Inflammatory macrophage treated with lipopolysaccharide for 1 hour (primary cell): ENCODE results near the gene SLC35D3.
"Not testable (repeated sequence)": the region's sequence is repeated elsewhere in the genome, so short reads cannot be mapped to it uniquely, and the experiment has no call there.

Experiments used
- DNase-seq, 2 donors: peaks; one replicate each; pipeline ENCODE4 v3.0.0-alpha.2; 2020 to 2022

SLC35D3 gene

GRCh38 chr6:136923116-136923953, 1.2 kb downstream of the SLC35D3 start:
- DNase-seq: no peak

DNA sequence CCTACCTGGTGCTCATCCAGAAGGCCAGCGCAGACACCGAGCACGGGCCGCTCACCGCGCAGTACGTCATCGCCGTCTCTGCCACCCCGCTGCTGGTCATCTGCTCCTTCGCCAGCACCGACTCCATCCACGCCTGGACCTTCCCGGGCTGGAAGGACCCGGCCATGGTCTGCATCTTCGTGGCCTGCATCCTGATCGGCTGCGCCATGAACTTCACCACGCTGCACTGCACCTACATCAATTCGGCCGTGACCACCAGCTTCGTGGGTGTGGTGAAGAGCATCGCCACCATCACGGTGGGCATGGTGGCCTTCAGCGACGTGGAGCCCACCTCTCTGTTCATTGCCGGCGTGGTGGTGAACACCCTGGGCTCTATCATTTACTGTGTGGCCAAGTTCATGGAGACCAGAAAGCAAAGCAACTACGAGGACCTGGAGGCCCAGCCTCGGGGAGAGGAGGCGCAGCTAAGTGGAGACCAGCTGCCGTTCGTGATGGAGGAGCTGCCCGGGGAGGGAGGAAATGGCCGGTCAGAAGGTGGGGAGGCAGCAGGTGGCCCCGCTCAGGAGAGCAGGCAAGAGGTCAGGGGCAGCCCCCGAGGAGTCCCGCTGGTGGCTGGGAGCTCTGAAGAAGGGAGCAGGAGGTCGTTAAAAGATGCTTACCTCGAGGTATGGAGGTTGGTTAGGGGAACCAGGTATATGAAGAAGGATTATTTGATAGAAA, 2.0 kb downstream of the SLC35D3 start:
- no peak for DNase-seq

- DNase-seq: no peak
Observed at GRCh38 chr6:136926383-136926782, 4.3 kb downstream of the SLC35D3 start.

DNA sequence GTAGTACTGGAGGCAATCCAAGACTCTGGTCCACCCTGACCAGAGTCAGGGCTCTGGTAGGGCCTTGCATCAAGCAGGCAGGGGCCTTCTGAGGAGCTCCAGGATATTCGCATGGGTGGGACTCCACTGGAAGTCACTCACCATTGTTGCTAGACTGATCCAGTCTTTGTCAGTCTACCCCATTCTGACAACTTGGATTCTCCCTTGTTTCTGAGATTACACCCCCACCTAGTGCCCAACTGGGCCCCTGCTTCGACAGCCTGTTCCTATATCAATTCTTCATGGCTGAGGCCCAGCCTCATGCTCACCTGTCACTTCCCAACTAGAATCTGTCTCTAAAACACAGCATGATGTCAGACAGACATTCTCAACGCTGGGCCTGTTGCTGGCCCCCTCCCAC, 5.2 kb downstream of the SLC35D3 start:
- DNase-seq: peak; percentile 5 to 21

DNA sequence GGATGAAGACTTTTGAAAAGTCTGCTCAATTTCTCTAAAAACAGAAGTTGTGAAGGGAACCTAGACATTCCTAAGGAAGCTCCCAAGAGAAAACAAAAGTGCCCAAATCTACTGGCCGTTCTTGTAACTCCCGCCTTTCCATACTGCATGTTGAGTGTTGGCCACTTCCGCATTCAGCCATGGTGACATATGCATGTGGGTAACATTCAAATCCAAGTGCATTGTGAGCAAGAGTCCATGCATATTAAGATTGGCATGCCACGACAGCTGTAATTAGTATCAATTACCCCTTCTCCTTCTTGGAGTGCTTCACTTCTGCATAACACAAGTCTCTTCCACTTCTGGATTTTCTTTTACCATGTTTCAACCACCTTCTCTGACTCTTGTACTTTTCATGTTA, 8.4 kb downstream of the SLC35D3 start:
- no peak for DNase-seq

GRCh38 chr6:136932599-136932998, 10.5 kb downstream of the SLC35D3 start:
- DNase-seq: no peak

GRCh38 chr6:136945072-136945471, 23.0 kb downstream of the SLC35D3 start:
- DNase-seq: no peak

DNA sequence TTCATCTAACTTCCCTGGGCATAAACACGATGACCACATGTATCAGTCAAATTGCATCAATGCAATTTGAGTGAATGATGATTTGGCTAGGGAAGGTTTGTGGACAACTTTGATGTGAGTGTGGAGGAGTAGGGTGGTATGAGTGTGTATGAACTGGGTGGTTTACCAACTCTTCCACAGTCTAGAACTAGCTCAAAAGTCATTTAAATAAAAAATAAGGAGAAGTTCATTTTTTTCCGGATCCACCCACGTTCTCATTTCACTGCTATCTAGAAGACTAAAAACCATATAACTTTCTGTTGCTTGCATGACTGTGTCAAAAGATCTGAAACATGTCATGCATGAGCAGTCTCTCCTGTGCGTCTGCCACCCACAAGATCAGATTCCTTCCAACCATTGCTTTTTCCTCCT, 23.6 kb downstream of the SLC35D3 start:
- DNase-seq: peak; percentile 42 to 73

- DNase-seq: no peak
Observed at GRCh38 chr6:136947037-136947436, 24.9 kb downstream of the SLC35D3 start.

- DNase-seq: not testable (repeated sequence)
Observed at GRCh38 chr6:136949957-136950356, 27.9 kb downstream of the SLC35D3 start.

GRCh38 chr6:136950436-136951126, 28.5 kb downstream of the SLC35D3 start:
- DNase-seq: no peak

DNA sequence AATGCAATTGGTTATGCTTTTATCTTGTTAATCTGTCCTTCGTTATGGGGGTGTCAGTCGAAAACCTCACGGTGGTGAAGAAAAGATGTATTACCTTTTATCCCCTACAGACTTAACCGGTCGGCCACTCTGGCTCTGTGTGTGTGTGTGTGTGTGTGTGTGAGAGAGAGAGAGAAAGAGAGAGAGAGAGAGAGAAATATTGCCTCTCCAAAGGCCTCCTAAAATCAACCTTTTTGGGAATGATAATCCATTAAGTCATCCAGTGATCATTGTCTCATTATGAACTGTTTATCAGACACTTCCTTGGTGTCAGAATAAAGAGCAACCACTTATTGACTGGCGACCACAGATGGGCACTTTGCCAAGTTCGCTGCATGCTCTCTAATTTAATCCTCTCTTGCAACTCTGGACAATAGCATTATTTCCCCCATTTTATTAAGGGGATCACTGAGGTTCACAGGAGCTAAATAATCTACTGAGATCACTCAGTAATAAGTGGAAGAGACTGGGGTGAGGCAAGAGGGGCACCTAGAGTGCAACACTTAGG, 30.7 kb downstream of the SLC35D3 start:
- no peak for DNase-seq

DNA sequence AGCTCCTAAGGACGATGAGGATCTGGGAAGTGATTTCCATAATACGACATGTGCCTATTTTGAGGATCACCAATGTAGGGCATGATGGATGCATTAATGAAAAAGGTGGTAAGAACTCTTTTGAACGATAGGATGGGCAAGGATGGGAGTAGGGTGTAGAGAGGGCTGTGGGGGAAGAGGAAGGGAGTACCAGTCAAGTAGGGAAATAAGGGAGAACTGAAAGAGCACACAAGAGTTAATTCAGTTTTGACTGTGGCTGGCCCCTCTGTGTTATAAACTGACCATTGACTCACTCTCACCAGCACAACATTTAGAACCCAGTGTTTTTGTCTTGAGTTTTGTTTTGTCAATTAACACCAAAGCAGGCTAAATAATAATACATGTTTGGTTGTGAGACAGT, 33.0 kb downstream of the SLC35D3 start:
- no peak for DNase-seq

- DNase-seq: no peak
Observed at GRCh38 chr6:136956590-136957544, 34.8 kb downstream of the SLC35D3 start.

DNA sequence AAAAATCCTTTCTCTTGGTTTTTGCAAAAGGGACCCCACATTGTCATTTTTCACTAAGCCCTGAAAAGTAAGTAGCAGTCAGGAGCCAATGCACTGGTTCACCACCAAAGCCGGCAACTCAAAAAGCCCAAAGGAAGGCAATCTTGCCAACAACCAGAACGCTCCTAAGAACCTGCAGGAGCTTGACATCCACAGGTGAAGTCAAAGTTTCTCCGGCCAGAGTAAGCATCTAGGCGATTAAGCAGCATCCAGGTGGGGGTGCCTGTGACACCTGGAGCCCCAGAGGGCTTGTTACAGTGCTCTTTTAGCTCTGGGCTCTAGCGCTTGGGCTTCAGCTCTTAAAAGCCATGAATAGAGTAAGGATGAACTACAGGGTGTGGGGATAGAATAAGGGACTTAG, 36.1 kb downstream of the SLC35D3 start:
- DNase-seq: no peak

DNA sequence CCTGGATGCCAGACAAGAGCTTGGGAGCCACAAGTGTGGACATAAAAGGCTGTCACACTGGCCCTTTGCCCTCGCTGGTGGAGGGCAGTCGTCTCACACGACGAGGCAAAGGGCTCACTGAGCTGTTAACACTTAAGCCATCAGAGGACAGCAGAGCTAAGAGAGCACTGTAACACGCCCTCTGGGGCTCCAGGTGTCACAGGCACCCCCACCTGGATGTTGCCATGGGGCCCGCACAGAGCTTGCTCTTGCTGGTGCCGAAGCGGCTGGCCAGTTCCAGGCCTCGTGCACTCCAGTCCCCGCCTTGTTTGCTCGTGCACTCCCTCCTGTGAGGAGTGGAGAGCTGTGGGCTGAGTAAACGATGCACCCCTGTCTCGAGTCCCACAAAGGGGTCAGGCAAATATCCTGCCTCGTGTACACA, 37.4 kb downstream of the SLC35D3 start:
- DNase-seq: no peak

GRCh38 chr6:136959935-136960334, 37.8 kb downstream of the SLC35D3 start:
- DNase-seq: not testable (repeated sequence)

DNA sequence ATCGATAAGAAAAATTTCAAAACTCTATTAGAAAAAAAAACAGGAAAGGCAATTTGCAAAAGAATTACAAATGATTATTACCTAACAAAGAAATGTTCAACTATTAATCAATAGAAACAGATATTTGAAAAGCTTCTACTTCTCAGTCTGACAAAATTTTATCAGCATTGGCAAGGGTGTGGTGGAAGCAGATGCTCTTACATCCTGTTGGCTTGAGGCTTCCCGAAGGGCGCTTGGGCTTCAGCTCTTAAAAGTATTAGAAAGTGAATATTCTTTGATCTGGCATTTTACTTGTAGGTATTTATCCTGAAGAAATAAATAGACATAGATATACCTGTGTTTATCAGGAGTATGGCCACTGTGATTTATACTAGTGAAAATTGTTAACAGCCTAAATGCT, 38.7 kb downstream of the SLC35D3 start:
- DNase-seq: no peak

DNA sequence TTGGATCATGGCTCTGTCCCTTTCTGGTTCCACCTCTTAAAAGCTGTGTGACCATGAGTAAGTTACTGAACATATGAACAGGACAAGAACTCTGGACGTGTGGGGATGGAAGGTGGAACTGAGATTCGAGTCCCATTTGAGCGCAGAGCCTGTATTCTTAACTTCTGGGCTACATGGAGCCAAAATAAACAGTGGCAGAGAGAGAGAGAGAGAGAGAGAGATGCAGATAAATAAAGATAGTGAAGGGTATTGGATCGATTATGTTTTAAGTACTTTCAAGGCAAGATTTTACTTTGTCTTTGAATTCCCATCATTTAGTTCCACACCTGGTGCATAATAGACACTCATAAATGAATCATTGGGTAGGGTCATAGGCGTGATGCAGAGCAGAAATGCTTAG, 39.7 kb downstream of the SLC35D3 start:
- DNase-seq: no peak

DNA sequence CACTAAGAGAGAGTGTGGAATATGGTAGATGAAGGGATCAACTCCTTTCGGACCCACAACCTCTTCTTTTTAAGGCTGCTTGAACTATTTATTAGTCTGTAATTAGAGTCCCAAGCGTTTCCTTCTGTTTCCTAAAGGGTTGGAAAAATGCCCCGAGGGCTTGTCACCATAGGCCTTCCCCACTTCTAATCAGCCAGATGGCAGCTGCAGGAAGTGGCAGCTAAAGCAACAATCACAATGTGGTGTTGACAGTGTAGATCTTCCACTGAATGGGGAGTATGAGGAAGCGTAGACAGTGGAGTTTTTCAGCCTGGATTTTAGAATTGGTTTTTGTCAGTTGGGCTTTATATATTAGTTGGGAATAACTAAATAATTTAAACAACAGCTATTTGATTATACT, 40.6 kb downstream of the SLC35D3 start:
- no peak for DNase-seq

DNA sequence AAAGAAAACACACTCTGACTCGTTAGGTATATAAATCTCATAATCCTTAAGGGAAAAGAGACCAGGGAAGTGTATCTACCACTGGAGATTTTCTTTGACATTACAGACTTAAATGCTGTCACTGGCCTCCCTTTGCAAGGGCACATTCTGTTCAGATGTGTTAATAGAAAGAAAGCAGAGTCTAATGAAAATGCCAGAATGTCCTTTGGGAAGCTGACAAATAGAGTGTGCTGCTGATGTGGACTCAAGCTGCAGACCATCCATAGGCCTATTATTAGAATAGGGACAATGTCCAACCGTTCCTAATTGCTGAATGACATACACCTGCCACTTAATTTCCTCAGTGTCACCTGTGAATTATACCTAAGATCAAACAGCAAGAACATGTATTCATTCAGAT, 41.2 kb downstream of the SLC35D3 start:
- DNase-seq: no peak

GRCh38 chr6:136964398-136964797, 42.3 kb downstream of the SLC35D3 start:
- DNase-seq: no peak
